Endothelial cell (in vitro differentiated cells): Measurements from ENCODE around the gene SYNDIG1. TPM values are rescaled to one million over a fixed set of nuclear protein-coding genes. Genes with fewer than 3 reads are reported as not detected.

Experiments used
- DNase-seq: peaks from one replicate; pipeline ENCODE4 v3.0.0; 2021; ENCODE audit warnings: low spot score
- H3K27ac Mint-ChIP-seq: one replicate; pipeline ENCODE4 v1.8.0; 2021; ENCODE audit warnings: mixed read lengths, inconsistent platforms; ENCODE audit not compliant: unreplicated experiment
- H3K27me3 Mint-ChIP-seq: one replicate; pipeline ENCODE4 v1.8.0; 2021; ENCODE audit warnings: mild to moderate bottlenecking, moderate library complexity, mixed read lengths, inconsistent platforms; ENCODE audit not compliant: unreplicated experiment
- H3K36me3 Mint-ChIP-seq: one replicate; pipeline ENCODE4 v1.8.0; 2021; ENCODE audit warnings: mild to moderate bottlenecking, low read depth, mixed read lengths, inconsistent platforms; ENCODE audit not compliant: unreplicated experiment
- H3K4me1 Mint-ChIP-seq: one replicate; pipeline ENCODE4 v1.8.0; 2021; ENCODE audit warnings: mild to moderate bottlenecking, mixed read lengths, inconsistent platforms; ENCODE audit not compliant: unreplicated experiment
- H3K4me3 Mint-ChIP-seq: one replicate; pipeline ENCODE4 v1.8.0; 2021; ENCODE audit warnings: mild to moderate bottlenecking, mixed read lengths, inconsistent platforms; ENCODE audit not compliant: unreplicated experiment
- H3K9me3 Mint-ChIP-seq: one replicate; pipeline ENCODE4 v1.8.0; 2021; ENCODE audit warnings: mixed read lengths, inconsistent platforms; ENCODE audit not compliant: unreplicated experiment
- total RNA-seq: library from RNA; stranded (reverse); fragmentation: NEBNext Ultra II Directional; extraction: Animal tissue kit (Norgen Biotek cat#: 25700); gene quantifications from one replicate; pipeline ENCODE4 v1.2.1, GENCODE V29; 2021; ENCODE audit not compliant: unreplicated experiment
- TF ChIP-seq, protein P1 (sequence below): fragments of 200-600 bp; sonication (generic); IDR thresholded peaks from one replicate; pipeline ENCODE4 v1.5.0; 2021; ENCODE audit warnings: antibody characterized with exemption; ENCODE audit not compliant: unreplicated experiment

SYNDIG1 gene
- total RNA-seq, 1 donor from 2014 or later: 8.1 TPM

DNA sequence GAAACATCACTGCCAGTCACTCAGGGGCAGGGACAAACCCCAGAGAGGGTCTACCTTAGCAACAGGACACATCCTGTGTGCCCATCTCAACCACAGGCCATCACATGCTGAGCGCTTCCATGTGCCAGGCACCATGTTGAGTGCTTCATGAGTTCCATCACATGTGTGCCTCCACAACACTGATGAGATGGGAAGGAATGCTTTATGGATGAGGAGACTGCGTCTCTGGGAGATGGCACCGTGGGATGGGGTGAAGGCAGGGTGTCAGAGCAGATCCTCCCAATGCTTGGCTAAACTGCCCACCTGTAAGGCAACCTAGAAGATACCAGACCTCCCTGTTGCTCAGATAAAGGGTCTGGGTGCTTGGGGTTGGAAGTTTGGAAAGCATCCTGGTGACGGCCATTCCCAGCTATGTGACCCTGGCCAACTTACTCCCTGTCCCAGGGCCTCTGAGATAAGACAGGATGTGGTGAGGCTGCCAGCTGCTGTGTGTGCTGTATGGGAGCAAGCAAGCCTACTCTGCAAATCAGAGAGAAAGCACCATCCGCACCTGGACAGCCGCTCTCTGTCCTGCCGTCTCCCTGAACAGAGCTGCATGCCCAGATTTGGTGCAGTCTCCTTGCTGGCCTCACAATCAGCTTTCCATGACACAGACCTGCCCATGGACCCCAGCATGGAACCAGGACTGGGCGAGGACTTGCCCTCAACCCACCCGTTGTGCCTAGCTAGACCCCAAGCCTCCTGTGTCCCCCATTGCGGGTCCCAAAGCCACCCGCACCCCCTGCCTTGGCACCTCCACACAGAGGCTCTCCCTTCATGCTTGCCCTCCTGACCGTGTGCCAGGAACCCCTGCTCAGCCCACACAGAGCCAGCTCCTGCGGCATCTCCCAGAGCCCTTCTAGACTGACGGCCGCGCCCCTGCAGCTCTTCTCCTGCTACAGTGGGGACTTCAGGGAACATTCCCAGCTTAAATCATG lies 143.7 kb downstream of the SYNDIG1 start:
- no peak overlapping the region for H3K27ac Mint-ChIP-seq
- H3K36me3 Mint-ChIP-seq: peaks cover 5% of the 10 kb centered on the region
- H3K27me3 Mint-ChIP-seq: peaks cover 7% of the 10 kb centered on the region
- no peak for DNase-seq
- H3K4me1 Mint-ChIP-seq: peaks cover 11% of the 10 kb centered on the region
- H3K4me3 Mint-ChIP-seq: no peak overlapping the region
- no peaks in the 10 kb centered on the region for H3K9me3 Mint-ChIP-seq
- TF ChIP-seq, protein P1, sequence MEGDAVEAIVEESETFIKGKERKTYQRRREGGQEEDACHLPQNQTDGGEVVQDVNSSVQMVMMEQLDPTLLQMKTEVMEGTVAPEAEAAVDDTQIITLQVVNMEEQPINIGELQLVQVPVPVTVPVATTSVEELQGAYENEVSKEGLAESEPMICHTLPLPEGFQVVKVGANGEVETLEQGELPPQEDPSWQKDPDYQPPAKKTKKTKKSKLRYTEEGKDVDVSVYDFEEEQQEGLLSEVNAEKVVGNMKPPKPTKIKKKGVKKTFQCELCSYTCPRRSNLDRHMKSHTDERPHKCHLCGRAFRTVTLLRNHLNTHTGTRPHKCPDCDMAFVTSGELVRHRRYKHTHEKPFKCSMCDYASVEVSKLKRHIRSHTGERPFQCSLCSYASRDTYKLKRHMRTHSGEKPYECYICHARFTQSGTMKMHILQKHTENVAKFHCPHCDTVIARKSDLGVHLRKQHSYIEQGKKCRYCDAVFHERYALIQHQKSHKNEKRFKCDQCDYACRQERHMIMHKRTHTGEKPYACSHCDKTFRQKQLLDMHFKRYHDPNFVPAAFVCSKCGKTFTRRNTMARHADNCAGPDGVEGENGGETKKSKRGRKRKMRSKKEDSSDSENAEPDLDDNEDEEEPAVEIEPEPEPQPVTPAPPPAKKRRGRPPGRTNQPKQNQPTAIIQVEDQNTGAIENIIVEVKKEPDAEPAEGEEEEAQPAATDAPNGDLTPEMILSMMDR: no peak

DNA sequence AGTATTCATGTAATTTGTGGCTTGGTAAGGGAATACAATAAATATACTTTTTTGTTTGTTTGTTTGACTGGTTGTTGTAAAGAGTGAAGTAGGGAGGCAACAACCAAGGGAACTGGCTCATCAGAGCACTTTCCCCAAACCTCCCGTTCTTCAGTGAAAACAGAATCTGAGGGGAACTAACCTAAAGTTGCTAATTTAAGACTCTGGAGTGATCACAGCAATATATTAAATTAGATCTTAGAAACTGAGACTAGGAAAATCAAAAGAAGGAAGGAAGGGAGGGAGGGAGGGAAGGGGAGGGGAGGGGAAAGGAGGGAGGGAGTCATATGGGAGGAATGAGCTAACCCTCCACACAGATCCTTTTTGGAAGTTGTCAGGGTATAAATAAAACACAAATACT lies 144.9 kb downstream of the SYNDIG1 start:
- TF ChIP-seq, protein P1: no peak
- H3K27ac Mint-ChIP-seq: no peak overlapping the region
- H3K4me1 Mint-ChIP-seq: peaks cover 21% of the 10 kb centered on the region
- H3K36me3 Mint-ChIP-seq: peaks cover 5% of the 10 kb centered on the region
- H3K4me3 Mint-ChIP-seq: no peak overlapping the region
- peaks cover 7% of the 10 kb centered on the region for H3K27me3 Mint-ChIP-seq
- no peaks in the 10 kb centered on the region for H3K9me3 Mint-ChIP-seq
- no peak for DNase-seq

DNA sequence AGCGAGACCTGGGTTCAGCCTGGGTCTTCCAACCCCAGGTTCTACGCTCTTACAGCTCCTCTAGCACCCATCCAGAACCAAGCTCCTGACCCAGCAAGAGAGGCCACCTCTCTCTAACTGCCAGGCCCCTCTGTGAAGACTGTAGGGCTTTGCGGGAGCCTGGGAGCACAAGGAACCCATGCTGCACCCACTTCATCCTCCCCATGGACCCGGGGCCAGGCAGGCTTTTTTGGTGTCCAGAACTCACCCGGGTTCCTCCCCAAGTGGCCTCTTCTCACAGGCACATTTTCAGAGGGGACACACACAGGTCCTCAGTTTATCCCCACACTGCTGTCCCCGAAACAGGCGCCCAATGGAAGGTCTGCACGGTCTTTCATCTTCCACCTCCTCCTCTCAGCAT lies 145.9 kb downstream of the SYNDIG1 start:
- DNase-seq: no peak
- H3K27me3 Mint-ChIP-seq: peaks cover 7% of the 10 kb centered on the region
- H3K4me3 Mint-ChIP-seq: no peak overlapping the region
- H3K36me3 Mint-ChIP-seq: peaks cover 5% of the 10 kb centered on the region
- no peak overlapping the region for H3K27ac Mint-ChIP-seq
- TF ChIP-seq, protein P1: no peak
- H3K4me1 Mint-ChIP-seq: peaks cover 21% of the 10 kb centered on the region
- H3K9me3 Mint-ChIP-seq: no peaks in the 10 kb centered on the region

DNA sequence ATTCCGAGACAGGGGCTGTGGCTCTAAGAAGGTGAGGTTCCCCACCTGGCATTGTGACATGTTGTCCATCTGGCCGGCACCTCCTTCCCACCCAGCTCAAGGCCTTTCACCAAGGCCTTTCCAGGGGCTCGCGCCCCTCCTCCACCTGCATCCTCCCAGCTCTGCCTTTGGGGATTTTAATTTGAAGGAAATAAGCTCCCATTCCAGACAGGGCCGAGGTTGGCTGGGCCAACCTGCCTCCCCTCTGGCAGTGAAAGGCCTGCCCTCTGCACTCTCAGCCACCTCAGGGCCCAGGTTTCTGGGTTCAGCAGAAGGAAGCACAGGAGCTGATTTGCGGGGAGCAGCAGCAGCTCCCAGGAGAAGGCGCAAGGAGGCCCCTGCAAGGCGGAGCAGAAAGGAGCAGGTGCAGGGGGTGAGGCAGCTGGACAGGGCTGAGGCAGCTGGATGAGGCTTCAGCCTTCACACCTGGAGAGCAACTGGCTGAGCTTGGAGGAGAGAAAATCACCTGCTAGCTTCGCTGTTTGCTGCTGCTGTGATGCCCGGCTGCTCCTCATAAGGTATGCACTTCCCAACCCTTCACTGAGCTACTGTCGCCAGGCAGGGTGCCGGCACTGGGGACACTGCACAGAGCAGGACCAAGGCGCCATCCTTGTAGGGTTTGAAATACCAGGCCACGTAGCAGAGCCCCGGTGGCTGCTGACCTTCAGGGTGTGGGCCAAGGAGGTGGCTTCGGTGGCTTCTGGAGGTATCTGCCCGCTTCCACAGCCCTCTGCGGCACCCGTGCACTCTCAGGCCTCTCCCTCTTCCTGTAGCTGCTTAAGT lies 147.0 kb downstream of the SYNDIG1 start:
- Mint-ChIP-seq H3K36me3 (peaks cover 5% of the 10 kb centered on the region), H3K27me3 (peaks cover 5% of the 10 kb centered on the region), H3K4me3 (no peak overlapping the region), H3K9me3 (no peaks in the 10 kb centered on the region), H3K27ac (no peak overlapping the region), H3K4me1 (peaks cover 18% of the 10 kb centered on the region)
- no peak for DNase-seq
- TF ChIP-seq, protein P1: no peak

DNA sequence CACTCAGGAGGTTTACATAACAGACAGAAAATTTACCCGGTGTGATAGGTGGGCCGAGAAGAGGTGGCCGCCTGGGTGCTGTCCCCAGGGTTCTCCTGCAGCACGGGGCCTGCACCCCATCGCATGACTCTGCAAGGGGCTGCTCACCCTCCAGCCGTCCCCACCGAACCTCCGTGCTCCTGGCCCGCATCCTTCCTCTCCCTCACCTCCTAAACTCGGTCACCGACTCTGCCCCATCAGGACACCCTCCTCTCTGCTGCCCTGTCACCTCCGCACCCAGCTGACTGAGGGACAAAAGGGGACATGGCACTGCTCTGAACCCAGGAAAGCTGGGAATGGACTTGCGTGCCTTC lies 147.6 kb downstream of the SYNDIG1 start:
- Mint-ChIP-seq H3K9me3 (no peaks in the 10 kb centered on the region), H3K4me3 (no peak overlapping the region), H3K4me1 (peaks cover 18% of the 10 kb centered on the region), H3K27ac (no peak overlapping the region), H3K36me3 (peaks cover 5% of the 10 kb centered on the region), H3K27me3 (peaks cover 5% of the 10 kb centered on the region)
- TF ChIP-seq, protein P1: no peak
- DNase-seq: no peak
